Tibial nerve (tissue), 4 donors: ENCODE measurements around the gene PMF1. TPM values are rescaled to one million over a fixed set of nuclear protein-coding genes. Genes with fewer than 3 reads are reported as not detected.

Experiments
- DNase-seq, 2 donors: peaks; one replicate each; pipeline ENCODE4 v3.0.0-alpha.2; 2019; ENCODE audit warnings: low spot score in 2 of 2
- H3K27ac ChIP-seq, 4 donors: fragments of 200-600 bp; sonication (generic) in 3 of 4; one replicate each; pipeline ENCODE4 v1.5.1; 2017 to 2019; ENCODE audit warnings: mild to moderate bottlenecking in 1 of 4
- H3K27me3 ChIP-seq, 2 donors: fragments of 200-600 bp; sonication (generic) in 1 of 2; one replicate each; pipeline versions ENCODE4 v1.5.1 to v1.6.0; 2017 to 2019
- H3K36me3 ChIP-seq, 3 donors: fragments of 200-600 bp; sonication (generic); one replicate each; pipeline ENCODE4 v1.5.1; 2018 to 2019
- H3K4me1 ChIP-seq, 4 donors: fragments of 200-600 bp; sonication (generic) in 3 of 4; one replicate each; pipeline ENCODE4 v1.5.1; 2017 to 2019
- H3K4me3 ChIP-seq, 4 donors: fragments of 200-600 bp; sonication (generic) in 3 of 4; one replicate each; pipeline ENCODE4 v1.5.1; 2017 to 2019; ENCODE audit warnings: mild to moderate bottlenecking in 1 of 4, moderate library complexity in 1 of 4
- H3K9me3 ChIP-seq, 4 donors: fragments of 200-600 bp; sonication (generic) in 3 of 4; one replicate each; pipeline ENCODE4 v1.5.1; 2017 to 2019
- EP300 ChIP-seq, 2 donors: sonication (generic); formaldehyde crosslinking; IDR thresholded peaks; one replicate each; pipeline ENCODE4 v1.6.1; 2017; ENCODE audit warnings: antibody characterized with exemption in 2 of 2, mild to moderate bottlenecking in 1 of 2
- POLR2A ChIP-seq, 2 donors: fragments of 450-650 bp; IDR thresholded peaks; one replicate each; pipeline ENCODE4 v1.6.1; 2017; ENCODE audit warnings: antibody characterized with exemption in 2 of 2, mild to moderate bottlenecking in 2 of 2, moderate library complexity in 2 of 2
- WGBS, 2 donors: methylation state at CpG; one replicate each; pipeline ENCODE4 v1.1.5; 2018; 5-methylcytosine and 5-hydroxymethylcytosine counted together
- small RNA-seq: library from RNA; depleted of rRNA; stranded (forward); fragments of <200 nt; gene quantifications from one replicate; pipeline ENCODE3, GENCODE V24; 2016
- total RNA-seq, 4 donors: library from RNA; depleted of rRNA; stranded (reverse); fragments of >200 nt; gene quantifications; one replicate each; pipeline ENCODE4 v1.1.0, GENCODE V29; 2016
- TF ChIP-seq, protein P1 (sequence below), 5 experiments: fragments of 200-600 bp in 3 of 5; fragments of 450-650 bp in 2 of 5; sonication (generic) in 3 of 5; IDR thresholded peaks; one replicate each; pipeline ENCODE4 v1.5.1; 2016 to 2019; ENCODE audit warnings: antibody characterized with exemption in 5 of 5, mild to moderate bottlenecking in 3 of 5, moderate library complexity in 2 of 5

The PMF1 gene
- total RNA-seq, 4 donors from 2014 or later, result 41.7 to 67.1 (median 49.1) TPM

DNA sequence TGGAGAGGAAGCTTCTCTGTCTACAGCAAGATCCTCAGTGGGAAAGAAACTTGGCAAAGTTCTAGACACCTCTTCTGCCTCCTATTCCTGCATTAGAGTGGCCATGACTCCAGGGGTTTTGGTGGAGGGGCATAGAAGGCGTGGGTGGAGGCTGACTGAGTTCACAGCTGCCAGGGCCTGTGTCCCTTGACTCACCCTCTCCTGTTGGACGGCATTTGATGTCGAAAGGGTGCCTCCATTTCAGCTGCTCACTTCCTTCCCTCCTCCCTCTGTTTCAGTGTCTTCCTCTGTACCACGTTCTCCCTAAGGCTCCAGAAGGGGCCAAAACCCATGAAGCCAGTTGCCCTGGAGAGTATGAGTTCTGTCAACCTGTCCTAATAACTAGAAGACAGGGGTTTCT lies 72.0 kb downstream of the PMF1 start:
- no peak for DNase-seq
- no peak for TF ChIP-seq EP300 (IDR thresholded peaks at IDR 0.05)
- TF ChIP-seq, protein P1, sequence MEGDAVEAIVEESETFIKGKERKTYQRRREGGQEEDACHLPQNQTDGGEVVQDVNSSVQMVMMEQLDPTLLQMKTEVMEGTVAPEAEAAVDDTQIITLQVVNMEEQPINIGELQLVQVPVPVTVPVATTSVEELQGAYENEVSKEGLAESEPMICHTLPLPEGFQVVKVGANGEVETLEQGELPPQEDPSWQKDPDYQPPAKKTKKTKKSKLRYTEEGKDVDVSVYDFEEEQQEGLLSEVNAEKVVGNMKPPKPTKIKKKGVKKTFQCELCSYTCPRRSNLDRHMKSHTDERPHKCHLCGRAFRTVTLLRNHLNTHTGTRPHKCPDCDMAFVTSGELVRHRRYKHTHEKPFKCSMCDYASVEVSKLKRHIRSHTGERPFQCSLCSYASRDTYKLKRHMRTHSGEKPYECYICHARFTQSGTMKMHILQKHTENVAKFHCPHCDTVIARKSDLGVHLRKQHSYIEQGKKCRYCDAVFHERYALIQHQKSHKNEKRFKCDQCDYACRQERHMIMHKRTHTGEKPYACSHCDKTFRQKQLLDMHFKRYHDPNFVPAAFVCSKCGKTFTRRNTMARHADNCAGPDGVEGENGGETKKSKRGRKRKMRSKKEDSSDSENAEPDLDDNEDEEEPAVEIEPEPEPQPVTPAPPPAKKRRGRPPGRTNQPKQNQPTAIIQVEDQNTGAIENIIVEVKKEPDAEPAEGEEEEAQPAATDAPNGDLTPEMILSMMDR (IDR thresholded peaks at IDR 0.05), result no peak
- TF ChIP-seq POLR2A (IDR thresholded peaks at IDR 0.05), result no peak
- peaks cover 0 to 36% (median 16%) of the 10 kb centered on the region in 4 donors for H3K4me1 ChIP-seq
- no peaks in the 10 kb centered on the region for H3K9me3 ChIP-seq
- no peak overlapping the region for H3K27ac ChIP-seq
- 65 to 76% methylated on average over 4 of the region's 4 CpGs for WGBS, 2 donors
- no peaks in the 10 kb centered on the region for H3K27me3 ChIP-seq
- H3K4me3 ChIP-seq, result no peak overlapping the region
- H3K36me3 ChIP-seq, result peaks cover 0 to 28% (median 0%) of the 10 kb centered on the region in 3 donors

- H3K9me3 ChIP-seq, result no peaks in the 10 kb centered on the region
- peaks cover 0 to 28% (median 0%) of the 10 kb centered on the region in 3 donors for H3K36me3 ChIP-seq
- no peak for DNase-seq
- no peak overlapping the region for H3K27ac ChIP-seq
- WGBS, 2 donors, result 94 to 96% methylated on average over 8 to 21 of the region's 21 CpGs
- peaks cover 0 to 31% (median 16%) of the 10 kb centered on the region in 4 donors for H3K4me1 ChIP-seq
- H3K27me3 ChIP-seq, result no peaks in the 10 kb centered on the region
- TF ChIP-seq EP300 (IDR thresholded peaks at IDR 0.05) (no peak), POLR2A (IDR thresholded peaks at IDR 0.05) (no peak)
- TF ChIP-seq, protein P1 (IDR thresholded peaks at IDR 0.05), result no peak
- no peak overlapping the region for H3K4me3 ChIP-seq
Measured at GRCh38 chr1:156285437-156285836, 72.6 kb downstream of the PMF1 start.

DNA sequence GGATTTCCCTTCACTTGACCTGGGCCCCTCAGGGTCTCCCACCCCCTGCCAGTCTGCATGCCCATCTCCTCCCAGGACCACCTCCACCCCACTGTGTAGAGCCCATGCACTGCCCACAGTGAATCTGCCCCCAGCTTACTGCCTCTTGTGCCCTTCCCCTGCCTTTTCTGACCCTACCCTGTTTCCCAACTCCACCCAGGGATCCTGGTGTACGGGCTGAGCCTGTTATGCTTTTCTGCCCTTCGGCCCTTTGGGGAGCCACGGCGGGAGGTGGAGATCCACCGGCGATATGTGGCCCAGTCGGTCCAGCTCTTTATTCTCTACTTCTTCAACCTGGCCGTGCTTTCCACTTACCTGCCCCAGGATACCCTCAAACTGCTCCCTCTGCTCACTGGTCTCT lies 73.3 kb downstream of the PMF1 start:
- H3K27me3 ChIP-seq, result no peaks in the 10 kb centered on the region
- DNase-seq, result no peak
- H3K27ac ChIP-seq, result no peak overlapping the region
- TF ChIP-seq, protein P1 (IDR thresholded peaks at IDR 0.05), result no peak
- TF ChIP-seq POLR2A (IDR thresholded peaks at IDR 0.05) (no peak), EP300 (IDR thresholded peaks at IDR 0.05) (no peak)
- no peak overlapping the region for H3K4me3 ChIP-seq
- peaks cover 0 to 31% (median 16%) of the 10 kb centered on the region in 4 donors for H3K4me1 ChIP-seq
- H3K36me3 ChIP-seq, result peaks cover 0 to 28% (median 0%) of the 10 kb centered on the region in 3 donors
- no peaks in the 10 kb centered on the region for H3K9me3 ChIP-seq
- WGBS, 2 donors, result 87 to 94% methylated on average over 8 of the region's 8 CpGs

Small RNAs within 50 kb of the gene (small RNA-seq; reads per million reads assigned to genes)
- gene RF00568, result not detected

Other genes with a start within 250 kb of the PMF1 start
- gene ARHGEF2, start 234.5 kb upstream of the PMF1 start, total RNA-seq, result 100 to 1,000 TPM; 105 to 195 (median 153) TPM
- gene SSR2, start 192.1 kb upstream of the PMF1 start, total RNA-seq, result 100 to 1,000 TPM; 172 to 236 (median 212) TPM
- 10 to 100 TPM; 19.5 to 32.1 (median 22.8) TPM for gene UBQLN4, start 159.2 kb upstream of the PMF1 start, total RNA-seq
- 10 to 100 TPM; 32.6 to 51.8 (median 47.8) TPM for gene LAMTOR2, start 158.2 kb upstream of the PMF1 start, total RNA-seq
- not detected for gene RAB25, start 151.8 kb upstream of the PMF1 start, total RNA-seq
- gene MEX3A, start 130.5 kb upstream of the PMF1 start, total RNA-seq, result 1 to 10 TPM in 1 of 4 donors, under 1 TPM in 3; under 0.01 to 1.2 (median 0.43) TPM
- 100 to 1,000 TPM; 371 to 501 (median 419) TPM for gene LMNA, start 98.3 kb upstream of the PMF1 start, total RNA-seq
- 1 to 10 TPM; 1.8 to 4.6 (median 3.5) TPM for gene SEMA4A, start 59.4 kb upstream of the PMF1 start, total RNA-seq
- 10 to 100 TPM in 3 of 4 donors, 1 to 10 TPM in 1; 9.4 to 25.5 (median 13.6) TPM for gene SLC25A44, start 18.9 kb upstream of the PMF1 start, total RNA-seq
- gene BGLAP, start 29.2 kb downstream of the PMF1 start, total RNA-seq, result 1 to 10 TPM in 3 of 4 donors, not detected in 1; 2.1 to 5.2 (median 2.7) TPM
- 10 to 100 TPM; 26.4 to 44.6 (median 31.2) TPM for gene PAQR6, start 35.0 kb downstream of the PMF1 start, total RNA-seq
- 10 to 100 TPM; 58.0 to 85.8 (median 67.5) TPM for gene SMG5, start 69.8 kb downstream of the PMF1 start, total RNA-seq
- gene TMEM79, start 71.3 kb downstream of the PMF1 start, total RNA-seq, result 1 to 10 TPM; 1.7 to 4.5 (median 3.1) TPM
- gene GLMP, start 82.7 kb downstream of the PMF1 start, total RNA-seq, result 10 to 100 TPM; 30.8 to 45.9 (median 42.1) TPM
- not detected for gene VHLL, start 86.3 kb downstream of the PMF1 start, total RNA-seq
- 100 to 1,000 TPM; 113 to 175 (median 137) TPM for gene CCT3, start 125.3 kb downstream of the PMF1 start, total RNA-seq
- gene TSACC, start 125.5 kb downstream of the PMF1 start, total RNA-seq, result not detected
- gene RHBG, start 156.2 kb downstream of the PMF1 start, total RNA-seq, result not detected